ENCODE results near the gene MTR. TPM values are rescaled to one million over a fixed set of nuclear protein-coding genes. Genes with fewer than 3 reads are reported as not detected.

Gene MTR
- polyA plus RNA-seq, 1 donor from 2014 or later, result 15.2 TPM

GRCh38 chr1:236948996-236949395 is 153.9 kb downstream of the MTR start:
- Mint-ChIP-seq H3K36me3 (no peaks in the 10 kb centered on the region), H3K4me3 (no peak overlapping the region), H3K27ac (no peak overlapping the region), H3K9me3 (peaks cover 3 to 8% (median 6%) of the 10 kb centered on the region in 3 donors), H3K27me3 (peaks cover 2% of the 10 kb centered on the region), H3K4me1 (no peaks in the 10 kb centered on the region)

DNA sequence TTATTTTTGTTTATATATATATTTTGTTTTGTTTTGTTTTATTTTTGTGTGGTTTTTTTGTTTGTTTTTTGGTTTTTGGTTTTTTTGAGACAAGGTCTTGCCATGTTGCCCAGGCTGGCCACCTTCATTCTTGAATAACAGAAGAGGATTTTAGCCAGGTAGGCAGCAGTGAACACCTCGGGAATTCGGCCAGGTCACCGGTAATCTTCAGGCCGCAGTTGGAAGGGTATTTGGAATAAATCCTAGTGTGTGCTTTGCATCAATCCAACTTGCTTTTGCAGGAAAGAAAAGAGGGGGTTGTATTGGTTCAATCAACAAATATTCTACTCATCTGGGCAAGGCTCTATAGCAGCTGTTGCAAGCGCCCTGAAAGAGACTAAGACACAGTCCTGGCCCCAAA is 155.3 kb downstream of the MTR start:
- H3K4me1 Mint-ChIP-seq, result no peaks in the 10 kb centered on the region
- H3K4me3 Mint-ChIP-seq, result no peak overlapping the region
- H3K9me3 Mint-ChIP-seq, result peaks cover 4 to 14% (median 5%) of the 10 kb centered on the region in 3 donors
- H3K27me3 Mint-ChIP-seq, result no peaks in the 10 kb centered on the region
- no peaks in the 10 kb centered on the region for H3K36me3 Mint-ChIP-seq
- H3K27ac Mint-ChIP-seq, result no peak overlapping the region

DNA sequence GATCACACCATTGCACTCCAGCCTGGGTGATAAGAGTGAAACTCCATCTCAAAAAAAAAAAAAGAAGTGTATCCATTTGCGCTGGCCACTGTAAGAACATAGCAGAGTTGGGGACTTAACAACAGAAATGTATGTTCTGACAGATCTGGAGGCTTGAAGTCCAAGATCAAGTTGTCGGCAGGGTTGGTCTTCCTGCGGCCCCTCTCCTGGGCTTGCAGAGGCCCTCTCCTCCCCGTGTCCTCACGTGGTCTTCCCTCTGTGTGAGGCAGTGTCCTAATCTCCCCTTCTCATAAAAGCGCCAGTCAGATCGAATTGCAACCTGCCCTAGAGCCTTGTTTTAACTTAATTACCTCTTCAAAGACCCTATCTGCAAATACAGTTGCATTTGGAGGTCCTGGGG is 156.6 kb downstream of the MTR start:
- H3K4me1 Mint-ChIP-seq, result no peaks in the 10 kb centered on the region
- no peaks in the 10 kb centered on the region for H3K36me3 Mint-ChIP-seq
- peaks cover 4 to 14% (median 5%) of the 10 kb centered on the region in 3 donors for H3K9me3 Mint-ChIP-seq
- no peak overlapping the region for H3K4me3 Mint-ChIP-seq
- H3K27ac Mint-ChIP-seq, result no peak overlapping the region
- no peaks in the 10 kb centered on the region for H3K27me3 Mint-ChIP-seq

DNA sequence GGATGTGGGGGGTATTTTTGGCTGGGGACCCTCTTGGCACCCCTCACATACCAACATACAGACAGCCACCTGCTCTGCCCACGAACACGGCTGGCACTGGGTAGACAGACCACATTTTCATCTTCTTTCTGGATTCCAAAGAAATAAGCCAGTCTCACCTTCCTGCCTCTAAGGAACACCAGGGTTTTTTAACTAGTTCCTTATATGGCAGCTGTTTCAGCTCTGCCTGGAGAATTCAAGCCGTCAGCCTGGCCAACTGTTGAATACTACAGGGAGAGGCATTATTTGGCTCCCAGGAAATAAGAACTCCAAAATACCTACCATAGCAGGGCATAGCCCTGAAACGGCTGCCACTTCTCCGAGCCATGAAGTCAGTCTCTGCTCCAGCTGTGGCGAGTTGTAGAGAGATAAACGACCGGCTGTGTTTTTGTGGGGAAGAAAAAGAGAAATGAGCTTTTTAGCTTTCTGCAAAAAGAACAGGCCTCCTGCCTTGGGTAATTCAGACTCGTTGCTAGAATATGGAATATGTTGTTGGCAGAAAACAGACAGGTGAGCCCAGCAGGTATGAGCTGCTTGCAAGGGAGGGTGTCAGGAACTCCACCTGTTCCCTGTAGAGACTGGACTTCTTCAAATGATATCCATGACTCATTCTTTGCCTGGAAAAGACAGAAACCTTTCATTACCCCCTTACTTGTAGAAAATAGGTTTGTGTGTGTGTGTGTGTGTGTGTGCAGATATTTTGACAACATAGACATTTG is 157.3 kb downstream of the MTR start:
- Mint-ChIP-seq H3K9me3 (peaks cover 4 to 14% (median 5%) of the 10 kb centered on the region in 3 donors), H3K4me1 (no peaks in the 10 kb centered on the region), H3K27me3 (no peaks in the 10 kb centered on the region), H3K36me3 (no peaks in the 10 kb centered on the region), H3K4me3 (no peak overlapping the region), H3K27ac (no peak overlapping the region)

DNA sequence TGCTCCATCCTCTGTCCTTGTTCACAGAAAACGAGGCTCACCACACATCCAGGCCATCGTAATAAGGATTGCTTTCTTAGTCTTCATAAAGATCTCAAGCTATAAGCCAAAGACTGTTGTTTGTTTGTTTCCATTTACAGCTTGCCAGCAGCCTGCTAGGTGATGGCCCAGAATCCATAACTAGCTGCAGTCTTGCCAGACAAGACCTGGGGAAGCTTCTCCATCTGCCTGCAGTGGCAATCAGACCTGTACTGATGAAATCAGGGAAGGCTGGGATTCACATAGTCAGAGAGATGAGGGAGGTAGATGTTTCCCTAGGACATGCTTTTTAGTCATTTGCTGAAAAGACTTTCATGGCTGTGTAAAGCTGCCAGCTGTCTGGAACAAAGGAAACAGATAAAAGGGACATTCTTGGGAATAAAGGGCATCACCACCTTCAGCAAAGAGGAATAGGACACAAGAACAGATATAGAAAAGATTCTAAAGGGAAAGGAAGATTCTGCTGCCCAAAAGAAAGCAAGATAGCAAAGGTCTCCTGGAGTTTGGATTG is 158.1 kb downstream of the MTR start:
- peaks cover 4 to 14% (median 5%) of the 10 kb centered on the region in 3 donors for H3K9me3 Mint-ChIP-seq
- no peaks in the 10 kb centered on the region for H3K36me3 Mint-ChIP-seq
- H3K4me1 Mint-ChIP-seq, result no peaks in the 10 kb centered on the region
- H3K27ac Mint-ChIP-seq, result no peak overlapping the region
- H3K4me3 Mint-ChIP-seq, result no peak overlapping the region
- H3K27me3 Mint-ChIP-seq, result peaks cover 2% of the 10 kb centered on the region

Other genes with a start within 250 kb of the MTR start
- 7.4 TPM for gene HEATR1, start 190.8 kb upstream of the MTR start, polyA plus RNA-seq
- not detected for gene ACTN2, start 108.8 kb upstream of the MTR start, polyA plus RNA-seq
- not detected for gene MT1HL1, start 209.1 kb downstream of the MTR start, polyA plus RNA-seq
- gene RYR2, start 246.9 kb downstream of the MTR start, polyA plus RNA-seq, result not detected